H1 (cell line): ENCODE results near the gene COL5A3. TPM values are rescaled to one million over a fixed set of nuclear protein-coding genes. Genes with fewer than 3 reads are reported as not detected.

ENCODE experiments used
- CTCF ChIA-PET: fragments of 300-600 bp; sonication (Branson Sonifier 250); formaldehyde crosslinking; loops from one replicate; lab custom pipeline; 2021; ENCODE audit not compliant: partially characterized antibody; lab: Charles Lee
- POLR2A ChIA-PET: fragments of 300-600 bp; sonication (Branson Sonifier 250); formaldehyde crosslinking; loops from one replicate; lab custom pipeline; 2021; ENCODE audit warnings: inconsistent platforms; ENCODE audit not compliant: partially characterized antibody; lab: Charles Lee
- DNase-seq, 2 experiments: peaks; one replicate each; pipeline versions ENCODE4 v3.0.0 to v3.0.0-alpha.2; 2010 to 2022; ENCODE audit warnings: low spot score in 2 of 2, low read depth in 1 of 2, mixed read lengths in 1 of 2
- FAIRE-seq: peaks from 2 replicates; lab custom pipeline; 2011; peaks lifted over from hg19 to GRCh38; lab: Jason Lieb, UNC
- H2AFZ ChIP-seq: 2 replicates; pipeline ENCODE4 v1.8.1; 2012; ENCODE audit warnings: low read length, inconsistent platforms
- H2AK5ac ChIP-seq: 2 replicates; pipeline ENCODE4 v1.6.1; 2013; ENCODE audit warnings: low read depth, low read length
- H2BK120ac ChIP-seq: replicated peaks from 2 replicates; pipeline ENCODE3; 2013; ENCODE audit warnings: low read depth, low read length, inconsistent platforms
- H2BK12ac ChIP-seq: 2 replicates; pipeline ENCODE4 v1.6.1; 2013; ENCODE audit warnings: low read depth, low read length
- H2BK15ac ChIP-seq: 2 replicates; pipeline ENCODE4 v1.6.1; 2013; ENCODE audit warnings: low read length
- H2BK20ac ChIP-seq: 2 replicates; pipeline ENCODE4 v1.6.1; 2013; ENCODE audit warnings: low read length
- H2BK5ac ChIP-seq: 2 replicates; pipeline ENCODE4 v1.6.1; 2013; ENCODE audit warnings: low read depth, low read length
- H3K14ac ChIP-seq: 2 replicates; pipeline ENCODE4 v1.6.1; 2013; ENCODE audit warnings: inconsistent platforms; ENCODE audit not compliant: insufficient read length
- H3K18ac ChIP-seq: 2 replicates; pipeline ENCODE4 v1.6.1; 2013; ENCODE audit warnings: low read length; ENCODE audit errors: extremely low read depth
- H3K23ac ChIP-seq: 2 replicates; pipeline ENCODE4 v1.6.1; 2013; ENCODE audit warnings: inconsistent platforms; ENCODE audit not compliant: insufficient read length
- H3K23me2 ChIP-seq: 2 replicates; pipeline ENCODE4 v1.6.1; 2013; ENCODE audit warnings: low read depth, low read length
- H3K27ac ChIP-seq: 2 replicates; pipeline ENCODE4 v1.6.1; 2011; ENCODE audit warnings: low read depth, low read length, inconsistent platforms
- H3K27me3 ChIP-seq, 4 experiments: replicated peaks in 1 of 4; 1 replicate in 1 of 4; 2 replicates in 3 of 4; pipeline versions ENCODE4 v1.6.1 to v1.8.1; 2011 to 2013; ENCODE audit warnings: low read length in 3 of 4, mild to moderate bottlenecking in 3 of 4, inconsistent platforms in 2 of 4, mixed read lengths in 2 of 4, moderate library complexity in 1 of 4; ENCODE audit not compliant: control insufficient read depth in 3 of 4, insufficient read depth in 3 of 4; ENCODE audit errors: extremely low read depth in 1 of 4
- H3K36me3 ChIP-seq, 4 experiments: 2 replicates each; pipeline versions ENCODE4 v1.6.1 to v1.8.1; 2011 to 2013; ENCODE audit warnings: mild to moderate bottlenecking in 4 of 4, low read length in 3 of 4, moderate library complexity in 2 of 4, control low read depth in 1 of 4, inconsistent platforms in 1 of 4; ENCODE audit not compliant: insufficient read depth in 4 of 4, control insufficient read depth in 2 of 4
- H3K4ac ChIP-seq: replicated peaks from 2 replicates; pipeline ENCODE3; 2013; ENCODE audit warnings: low read length, low read depth, mixed read lengths, inconsistent platforms; ENCODE audit not compliant: insufficient read length
- H3K4me1 ChIP-seq, 4 experiments: replicated peaks in 1 of 4; 1 replicate in 1 of 4; 2 replicates in 3 of 4; pipeline versions ENCODE4 v1.6.1 to v1.8.1; 2011 to 2013; ENCODE audit warnings: low read length in 3 of 4, inconsistent platforms in 2 of 4, mixed read lengths in 1 of 4; ENCODE audit not compliant: insufficient read depth in 4 of 4, control insufficient read depth in 3 of 4
- H3K4me2 ChIP-seq, 2 experiments: 2 replicates each; pipeline versions ENCODE4 v1.6.1 to v1.8.1; 2011 to 2013; ENCODE audit warnings: low read depth in 2 of 2, low read length in 2 of 2, control low read depth in 1 of 2, inconsistent platforms in 1 of 2, mild to moderate bottlenecking in 1 of 2; ENCODE audit not compliant: insufficient read depth in 1 of 2
- H3K4me3 ChIP-seq, 4 experiments: fragments of 200-600, 300-600 bp in 1 of 4; sonication (generic), shearing (Covaris generic), sonication (Bioruptor Twin) in 1 of 4; 2 replicates each; pipeline versions ENCODE4 v1.5.1 to v1.8.1; 2011 to 2016; ENCODE audit warnings: low read length in 4 of 4, low read depth in 3 of 4, control low read depth in 2 of 4, inconsistent platforms in 2 of 4, mild to moderate bottlenecking in 2 of 4, mixed read lengths in 1 of 4, moderate library complexity in 1 of 4; ENCODE audit not compliant: insufficient read depth in 2 of 4; ENCODE audit errors: extremely low read depth in 1 of 4
- H3K56ac ChIP-seq: replicated peaks from 2 replicates; pipeline ENCODE3; 2013; ENCODE audit warnings: low read depth, mild to moderate bottlenecking, mixed read lengths, low read length, inconsistent platforms; ENCODE audit not compliant: insufficient read length
- H3K79me1 ChIP-seq: 2 replicates; pipeline ENCODE4 v1.6.1; 2013; ENCODE audit warnings: low read depth, low read length, control low read depth
- H3K79me2 ChIP-seq, 2 experiments: 2 replicates each; pipeline versions ENCODE4 v1.6.1 to v1.8.1; 2012 to 2013; ENCODE audit warnings: low read length in 2 of 2, mild to moderate bottlenecking in 2 of 2, inconsistent platforms in 1 of 2; ENCODE audit not compliant: insufficient read depth in 2 of 2, control insufficient read depth in 1 of 2
- H3K9ac ChIP-seq, 4 experiments: replicated peaks in 1 of 4; 1 replicate in 1 of 4; 2 replicates in 3 of 4; pipeline versions ENCODE4 v1.6.1 to v1.8.1; 2011 to 2013; ENCODE audit warnings: low read depth in 3 of 4, low read length in 3 of 4, control low read depth in 2 of 4, mild to moderate bottlenecking in 2 of 4, moderate library complexity in 2 of 4, inconsistent platforms in 1 of 4; ENCODE audit errors: extremely low read depth in 1 of 4
- H3K9me3 ChIP-seq, 2 experiments: 2 replicates each; pipeline versions ENCODE4 v1.6.1 to v1.8.1; 2012 to 2013; ENCODE audit warnings: mild to moderate bottlenecking in 2 of 2, moderate library complexity in 2 of 2, control low read depth in 1 of 2, inconsistent platforms in 1 of 2, low read depth in 1 of 2, low read length in 1 of 2, mixed read lengths in 1 of 2; ENCODE audit not compliant: insufficient read depth in 2 of 2
- H4K20me1 ChIP-seq, 2 experiments: replicated peaks in 1 of 2; 2 replicates each; pipeline versions ENCODE3 to v1.8.1; 2011 to 2013; ENCODE audit warnings: inconsistent platforms in 2 of 2, low read length in 2 of 2, mild to moderate bottlenecking in 1 of 2; ENCODE audit not compliant: insufficient read depth in 2 of 2, control insufficient read depth in 1 of 2
- H4K5ac ChIP-seq: 2 replicates; pipeline ENCODE4 v1.6.1; 2013; ENCODE audit warnings: low read length, low read depth, mixed read lengths, inconsistent platforms; ENCODE audit not compliant: insufficient read length
- H4K8ac ChIP-seq: 2 replicates; pipeline ENCODE4 v1.8.0; 2013; ENCODE audit warnings: mild to moderate bottlenecking, moderate library complexity, low read length, inconsistent platforms; ENCODE audit not compliant: insufficient read depth; ENCODE audit errors: extremely low read depth
- H4K91ac ChIP-seq: replicated peaks from 2 replicates; pipeline ENCODE3; 2013; ENCODE audit warnings: low read length, mixed read lengths, inconsistent platforms; ENCODE audit not compliant: insufficient read length
- ATF2 ChIP-seq: IDR thresholded peaks from 2 replicates; pipeline ENCODE4 v1.6.1; 2012; ENCODE audit warnings: low read length, inconsistent platforms
- CBX8 ChIP-seq: fragments of 300-800, 300-1000 bp; sonication (generic); IDR thresholded peaks from 2 replicates; pipeline ENCODE4 v1.7.1; 2016; ENCODE audit warnings: low read depth, low read length, borderline replicate concordance
- CTBP2 ChIP-seq: IDR thresholded peaks from 2 replicates; pipeline ENCODE4 v1.7.0; 2011; ENCODE audit warnings: borderline replicate concordance, mild to moderate bottlenecking, moderate library complexity, mixed read lengths, low read length; ENCODE audit not compliant: insufficient read depth, insufficient read length
- E2F6 ChIP-seq: IDR thresholded peaks from 2 replicates; pipeline ENCODE4 v1.6.1; 2012; ENCODE audit warnings: inconsistent platforms
- FOSL1 ChIP-seq: IDR thresholded peaks from 2 replicates; pipeline ENCODE4 v1.6.1; 2011; ENCODE audit warnings: mild to moderate bottlenecking, low read depth, low read length, moderate library complexity; ENCODE audit not compliant: insufficient read depth
- HDAC6 ChIP-seq: IDR thresholded peaks from one replicate; pipeline ENCODE4 v1.7.1; 2012; ENCODE audit warnings: low read depth, mild to moderate bottlenecking, inconsistent platforms, low read length, moderate library complexity
- JUN ChIP-seq: IDR thresholded peaks from 2 replicates; pipeline ENCODE4 v1.6.1; 2011; ENCODE audit warnings: low read depth, mild to moderate bottlenecking, improper control_type of control experiment, low read length
- MAX ChIP-seq: IDR thresholded peaks from 2 replicates; pipeline ENCODE4 v1.6.1; 2012; ENCODE audit warnings: inconsistent platforms
- PHF8 ChIP-seq: fragments of 200-600 bp; sonication (generic); conservative IDR thresholded peaks from 2 replicates; pipeline ENCODE4 v1.7.1; 2012; ENCODE audit warnings: low read depth, mild to moderate bottlenecking, inconsistent platforms, low read length, moderate library complexity
- POLR2AphosphoS5 ChIP-seq: IDR thresholded peaks from 2 replicates; pipeline ENCODE4 v1.6.1; 2011; ENCODE audit warnings: low read depth, low read length
- RBBP5 ChIP-seq: IDR thresholded peaks from 2 replicates; pipeline ENCODE4 v1.7.1; 2012; ENCODE audit warnings: low read depth, mild to moderate bottlenecking, inconsistent platforms, low read length, moderate library complexity, borderline replicate concordance
- WGBS, 2 experiments: shearing (Covaris generic) in 1 of 2; methylation state at CpG; one replicate each; pipeline versions ENCODE4 v1.1.6 to v1.1.7; 2013 to 2015; ENCODE audit warnings: low lambda C conversion rate in 2 of 2, mixed read lengths in 2 of 2, inconsistent platforms in 1 of 2, low coverage in 1 of 2, missing lambda C conversion rate in 1 of 2; ENCODE audit not compliant: insufficient replicate concordance in 2 of 2, insufficient coverage in 1 of 2, insufficient read length in 1 of 2; ENCODE audit errors: extremely low coverage in 1 of 2, missing lambda C conversion rate in 1 of 2; 5-methylcytosine and 5-hydroxymethylcytosine counted together
- polyA plus RNA-seq, 7 experiments: library from polyadenylated mRNA; depleted of rRNA in 3 of 7; stranded (reverse) in 5 of 7; unstranded in 2 of 7; fragments of >200 nt in 5 of 7; fragments of 200-250 nt in 2 of 7; gene quantifications; 1 replicate in 5 of 7; 2 replicates in 1 of 7; 4 replicates in 1 of 7; pipeline versions ENCODE4 v1.2.1 to v1.2.3, GENCODE V29; 2011 to 2013; ENCODE audit warnings: missing spikeins in 2 of 7, mixed read lengths in 2 of 7
- total RNA-seq: library from RNA; stranded (reverse); fragmentation: NEBNext Ultra II Directional; extraction: Animal tissue kit (Norgen Biotek cat#: 25700); gene quantifications from 2 replicates; pipeline ENCODE4 v1.2.1, GENCODE V29; 2021

The COL5A3 gene
- total and polyA plus RNA-seq, 2 of the 8 experiments (the other 6 are each of a cell fraction or from before 2014, with no cell fraction given), result 0.67 to 0.74 TPM

- H3K27ac ChIP-seq, result no peak overlapping the region
- H3K27me3 ChIP-seq, result no peaks in the 10 kb centered on the region
- FAIRE-seq (no peak), DNase-seq (no peak)
- no peaks in the 10 kb centered on the region for H3K23me2 ChIP-seq
- H3K9ac ChIP-seq, result no peak overlapping the region
- H3K23ac ChIP-seq, result no peak overlapping the region
- no peak overlapping the region for H2AFZ ChIP-seq
- no peaks in the 10 kb centered on the region for H3K4me1 ChIP-seq
- ChIA-PET CTCF (interaction anchor here (1.4 to 8.8 kb wide), 4 partner anchors 8 to 88 kb away, joined by 4 to 45 read pairs (median 18); no protein-coding TSS in a partner anchor), POLR2A (interaction anchor here (1.8 kb wide), 1 partner anchor 10 kb away, joined by 7 read pairs; no protein-coding TSS in a partner anchor)
- H2BK5ac ChIP-seq, result no peak overlapping the region
- no peak overlapping the region for H2BK15ac ChIP-seq
- no peak overlapping the region for H4K91ac ChIP-seq
- H2BK120ac ChIP-seq, result no peak overlapping the region
- no peak overlapping the region for H2BK12ac ChIP-seq
- H3K79me2 ChIP-seq, result no peaks in the 10 kb centered on the region
- H3K14ac ChIP-seq, result no peak overlapping the region
- no peak overlapping the region for H3K4me2 ChIP-seq
- no peak overlapping the region for H4K5ac ChIP-seq
- no peak overlapping the region for H2AK5ac ChIP-seq
- H2BK20ac ChIP-seq, result no peak overlapping the region
- no peaks in the 10 kb centered on the region for H3K79me1 ChIP-seq
- no peaks in the 10 kb centered on the region for H3K36me3 ChIP-seq
- H3K4me3 ChIP-seq, result no peak overlapping the region
- no peak overlapping the region for H3K56ac ChIP-seq
- no peak overlapping the region for H4K8ac ChIP-seq
- no peak overlapping the region for H3K4ac ChIP-seq
- WGBS, 2 experiments, result 89% methylated on average over 5 of the region's 5 CpGs; no CpG with 5 or more reads in 1 of the 2 experiments
- H3K18ac ChIP-seq, result no peak overlapping the region
- no peaks in the 10 kb centered on the region for H4K20me1 ChIP-seq
- H3K9me3 ChIP-seq, result no peaks in the 10 kb centered on the region
- no peak for TF ChIP-seq HDAC6
- TF ChIP-seq RBBP5, result no peak
- TF ChIP-seq CTBP2, result no peak
- no peak for TF ChIP-seq ATF2
- no peak for TF ChIP-seq E2F6
- no peak for TF ChIP-seq POLR2AphosphoS5
- no peak for TF ChIP-seq CBX8
- no peak for TF ChIP-seq PHF8
- TF ChIP-seq JUN, result no peak
- TF ChIP-seq FOSL1, result no peak
- TF ChIP-seq MAX, result no peak
These were observed 8.9 kb upstream of the COL5A3 start for GRCh38 chr19:10019246-10019645.
